Parathyroid adenoma (tissue), 2 donors: Measurements from ENCODE around the gene LSMEM2.
"Not testable (repeated sequence)": the region's sequence is repeated elsewhere in the genome, so short reads cannot be mapped to it uniquely, and the experiment has no call there.

Source experiments
- H2AFZ ChIP-seq: fragments of 300-600 bp; sonication (generic); one replicate; pipeline ENCODE4 v1.7.0; 2017; ENCODE audit warnings: antibody characterized with exemption, mild to moderate bottlenecking
- H3K27ac ChIP-seq: fragments of 300-600 bp; sonication (generic); one replicate; pipeline ENCODE4 v1.7.0; 2017
- H3K27me3 ChIP-seq: fragments of 300-600 bp; sonication (generic); one replicate; pipeline ENCODE4 v1.7.0; 2017; ENCODE audit warnings: low read length; ENCODE audit not compliant: control insufficient read depth, insufficient read depth
- H3K36me3 ChIP-seq: fragments of 300-600 bp; sonication (generic); one replicate; pipeline ENCODE4 v1.7.0; 2017; ENCODE audit warnings: low read length; ENCODE audit not compliant: control insufficient read depth, insufficient read depth
- H3K4me1 ChIP-seq: fragments of 300-600 bp; sonication (generic); one replicate; pipeline ENCODE4 v1.7.0; 2017; ENCODE audit warnings: control low read depth
- H3K4me2 ChIP-seq: fragments of 300-600 bp; sonication (generic); one replicate; pipeline ENCODE4 v1.7.0; 2017; ENCODE audit warnings: low read length
- H3K4me3 ChIP-seq: fragments of 300-600 bp; sonication (generic); one replicate; pipeline ENCODE4 v1.7.0; 2017; ENCODE audit warnings: low read depth, low read length
- H3K79me2 ChIP-seq: fragments of 300-600 bp; sonication (generic); one replicate; pipeline ENCODE4 v1.7.0; 2017; ENCODE audit warnings: control low read depth
- H3K9ac ChIP-seq: fragments of 300-600 bp; sonication (generic); one replicate; pipeline ENCODE4 v1.7.0; 2017; ENCODE audit warnings: mild to moderate bottlenecking
- H3K9me3 ChIP-seq: fragments of 300-600 bp; sonication (generic); one replicate; pipeline ENCODE4 v1.7.0; 2017; ENCODE audit warnings: low read length; ENCODE audit not compliant: control insufficient read depth
- TF ChIP-seq, protein P1 (sequence below): fragments of 300-600 bp; sonication (generic); IDR thresholded peaks from one replicate; pipeline ENCODE4 v1.7.0; 2017; ENCODE audit warnings: antibody characterized with exemption, mild to moderate bottlenecking
- donor health status: primary hyperparathyroidism.

The LSMEM2 gene

GRCh38 chr3:50271314-50271936 lies 7.5 kb upstream of the LSMEM2 start:
- peak overlapping the region; percentile 81 for H3K9ac ChIP-seq
- H3K27me3 ChIP-seq = no peaks in the 10 kb centered on the region
- H3K4me2 ChIP-seq = peak overlapping the region; percentile 63
- TF ChIP-seq, protein P1, sequence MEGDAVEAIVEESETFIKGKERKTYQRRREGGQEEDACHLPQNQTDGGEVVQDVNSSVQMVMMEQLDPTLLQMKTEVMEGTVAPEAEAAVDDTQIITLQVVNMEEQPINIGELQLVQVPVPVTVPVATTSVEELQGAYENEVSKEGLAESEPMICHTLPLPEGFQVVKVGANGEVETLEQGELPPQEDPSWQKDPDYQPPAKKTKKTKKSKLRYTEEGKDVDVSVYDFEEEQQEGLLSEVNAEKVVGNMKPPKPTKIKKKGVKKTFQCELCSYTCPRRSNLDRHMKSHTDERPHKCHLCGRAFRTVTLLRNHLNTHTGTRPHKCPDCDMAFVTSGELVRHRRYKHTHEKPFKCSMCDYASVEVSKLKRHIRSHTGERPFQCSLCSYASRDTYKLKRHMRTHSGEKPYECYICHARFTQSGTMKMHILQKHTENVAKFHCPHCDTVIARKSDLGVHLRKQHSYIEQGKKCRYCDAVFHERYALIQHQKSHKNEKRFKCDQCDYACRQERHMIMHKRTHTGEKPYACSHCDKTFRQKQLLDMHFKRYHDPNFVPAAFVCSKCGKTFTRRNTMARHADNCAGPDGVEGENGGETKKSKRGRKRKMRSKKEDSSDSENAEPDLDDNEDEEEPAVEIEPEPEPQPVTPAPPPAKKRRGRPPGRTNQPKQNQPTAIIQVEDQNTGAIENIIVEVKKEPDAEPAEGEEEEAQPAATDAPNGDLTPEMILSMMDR = no peak
- H3K36me3 ChIP-seq = no peaks in the 10 kb centered on the region
- H3K9me3 ChIP-seq = no peaks in the 10 kb centered on the region
- peak overlapping the region; percentile 85 for H2AFZ ChIP-seq
- H3K4me1 ChIP-seq = peaks cover 66% of the 10 kb centered on the region
- H3K79me2 ChIP-seq = peaks cover 10% of the 10 kb centered on the region
- H3K27ac ChIP-seq = peak overlapping the region; percentile 98
- peak overlapping the region; percentile 39 for H3K4me3 ChIP-seq

GRCh38 chr3:50272538-50272910 lies 6.4 kb upstream of the LSMEM2 start:
- Histone ChIP-seq H3K27ac (peak overlapping the region; percentile 98), H3K4me1 (peaks cover 56% of the 10 kb centered on the region), H3K4me2 (peak overlapping the region; percentile 84), H3K79me2 (peaks cover 10% of the 10 kb centered on the region)
- H3K4me3 ChIP-seq, H3K9me3 ChIP-seq, H2AFZ ChIP-seq, H3K36me3 ChIP-seq, H3K27me3 ChIP-seq, H3K9ac ChIP-seq: not testable (repeated sequence)

DNA sequence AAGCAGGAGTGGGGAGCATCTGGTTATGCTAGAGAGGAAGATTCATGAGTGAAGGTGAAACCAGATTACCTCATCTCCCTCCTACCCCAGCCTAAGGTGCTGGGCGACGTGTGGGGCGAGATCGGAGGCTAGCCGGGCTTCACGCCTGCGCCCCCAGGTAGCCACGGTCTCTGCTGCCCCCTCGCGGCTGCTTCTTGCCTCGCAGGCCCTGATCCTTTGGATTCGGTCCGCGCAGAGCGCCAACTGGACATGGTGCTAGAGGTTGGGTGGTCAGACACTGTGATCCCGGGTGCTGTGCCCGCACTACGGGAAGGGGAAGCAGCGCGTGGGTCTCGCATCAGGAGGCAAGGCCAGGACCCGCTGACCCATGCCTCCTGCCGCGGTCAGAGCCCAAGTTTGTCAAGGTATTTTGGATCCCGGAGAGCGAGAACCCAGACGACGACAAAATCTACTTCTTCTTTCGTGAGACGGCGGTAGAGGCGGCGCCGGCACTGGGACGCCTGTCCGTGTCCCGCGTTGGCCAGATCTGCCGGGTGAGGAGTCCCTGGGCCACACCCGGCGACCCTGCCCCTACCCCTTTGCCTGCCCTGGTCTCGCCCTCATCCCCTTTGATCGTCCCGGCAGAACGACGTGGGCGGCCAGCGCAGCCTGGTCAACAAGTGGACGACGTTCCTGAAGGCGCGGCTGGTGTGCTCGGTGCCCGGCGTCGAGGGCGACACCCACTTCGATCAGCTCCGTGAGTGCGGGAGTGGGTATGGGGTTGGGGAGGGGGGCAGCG lies 5.8 kb upstream of the LSMEM2 start:
- TF ChIP-seq, protein P1 = peak; percentile 98
- H3K36me3 ChIP-seq = no peaks in the 10 kb centered on the region
- peaks cover 10% of the 10 kb centered on the region for H3K79me2 ChIP-seq
- no peaks in the 10 kb centered on the region for H3K9me3 ChIP-seq
- peak overlapping the region; percentile 98 for H3K27ac ChIP-seq
- no peaks in the 10 kb centered on the region for H3K27me3 ChIP-seq
- H3K9ac ChIP-seq = no peak overlapping the region
- peaks cover 51% of the 10 kb centered on the region for H3K4me1 ChIP-seq
- peak overlapping the region; percentile 84 for H3K4me2 ChIP-seq
- H2AFZ ChIP-seq = peak overlapping the region; percentile 65
- H3K4me3 ChIP-seq = peak overlapping the region; percentile 41

GRCh38 chr3:50273689-50274065 lies 5.2 kb upstream of the LSMEM2 start:
- Histone ChIP-seq H3K9ac (no peak overlapping the region), H3K4me1 (peaks cover 45% of the 10 kb centered on the region)

More at GRCh38 chr3:50273689-50274065, 5.2 kb upstream of the LSMEM2 start:
- TF ChIP-seq, protein P1 = no peak
- Histone ChIP-seq H3K4me2 (no peak overlapping the region), H3K36me3 (no peaks in the 10 kb centered on the region), H3K27me3 (no peaks in the 10 kb centered on the region), H3K9me3 (no peaks in the 10 kb centered on the region), H3K27ac (no peak overlapping the region), H2AFZ (no peak overlapping the region), H3K4me3 (no peak overlapping the region), H3K79me2 (peaks cover 10% of the 10 kb centered on the region)
